Lower leg skin (tissue), 3 donors: ENCODE measurements around the gene ZDHHC7.

ENCODE experiments used
- CTCF ChIP-seq, 3 donors: fragments of 450-650 bp; IDR thresholded peaks; one replicate each; pipeline ENCODE4 v1.5.1; 2016; ENCODE audit warnings: antibody characterized with exemption in 3 of 3, mild to moderate bottlenecking in 3 of 3, moderate library complexity in 2 of 3
- POLR2A ChIP-seq, 2 donors: fragments of 450-650 bp; IDR thresholded peaks; one replicate each; pipeline ENCODE4 v1.6.1; 2016 to 2017; ENCODE audit warnings: antibody characterized with exemption in 2 of 2, mild to moderate bottlenecking in 1 of 2, moderate library complexity in 1 of 2

- no peak for TF ChIP-seq CTCF (IDR thresholded peaks at IDR 0.05)
- TF ChIP-seq POLR2A (IDR thresholded peaks at IDR 0.05), result no peak
Observed at GRCh38 chr16:85005285-85006069, 5.9 kb downstream of the ZDHHC7 start.
